DMS114 treated with DMSO at 0.1 percent for 48 hours (cell line): ENCODE measurements around the gene NDUFA3.
"Not testable (repeated sequence)": the region's sequence is repeated elsewhere in the genome, so short reads cannot be mapped to it uniquely, and the experiment has no call there.

Experiments
- DNase-seq: peaks from one replicate; lab custom pipeline; 2025; ENCODE audit not compliant: unreplicated experiment; lab: John Stamatoyannopoulos, UW

NDUFA3 gene

GRCh38 chr19:54102421-54103169 is at the start of gene NDUFA3:
TSS of gene NDUFA3 (plus strand) at chr19:54102855. CDS start at chr19:54102879, 24 bp downstream.
- peak; percentile 97 for DNase-seq

- DNase-seq: no peak
These were observed 40.0 kb upstream of the NDUFA3 start for GRCh38 chr19:54062643-54063042.

GRCh38 chr19:54063350-54064116 is 39.1 kb upstream of the NDUFA3 start, which contains the start of gene VSTM1:
TSS of gene VSTM1 (minus strand) at chr19:54063897. CDS start at chr19:54063777, 120 bp downstream.
- DNase-seq: no peak

- DNase-seq: no peak
These were observed 33.2 kb upstream of the NDUFA3 start for GRCh38 chr19:54069470-54069869.

GRCh38 chr19:54073829-54074228 is 28.8 kb upstream of the NDUFA3 start:
- DNase-seq: no peak

- no peak for DNase-seq
These were observed 27.8 kb upstream of the NDUFA3 start for GRCh38 chr19:54074851-54075250.

GRCh38 chr19:54077334-54077733 is 25.3 kb upstream of the NDUFA3 start:
- no peak for DNase-seq

- no peak for DNase-seq
These were observed 21.6 kb upstream of the NDUFA3 start, which contains the start of gene TARM1 for GRCh38 chr19:54081032-54081431. TSS of gene TARM1 (minus strand) at chr19:54081365. CDS start at chr19:54081340, 25 bp downstream.

- DNase-seq: no peak
These were observed 18.2 kb upstream of the NDUFA3 start for GRCh38 chr19:54084410-54084809.

GRCh38 chr19:54094426-54095000 is 8.1 kb upstream of the NDUFA3 start:
- no peak for DNase-seq

GRCh38 chr19:54095136-54095858 is 7.4 kb upstream of the NDUFA3 start:
- DNase-seq: no peak

- DNase-seq: not testable (repeated sequence)
These were observed 6.6 kb upstream of the NDUFA3 start for GRCh38 chr19:54095859-54096616.

GRCh38 chr19:54096617-54097106 is 6.0 kb upstream of the NDUFA3 start:
- DNase-seq: peak; percentile 60

GRCh38 chr19:54099190-54099902 is 3.3 kb upstream of the NDUFA3 start:
- no peak for DNase-seq

GRCh38 chr19:54099903-54100255 is 2.8 kb upstream of the NDUFA3 start:
- not testable (repeated sequence) for DNase-seq

- DNase-seq: no peak
These were observed 2.1 kb upstream of the NDUFA3 start, which contains the start of gene OSCAR for GRCh38 chr19:54100561-54100960. TSS of gene OSCAR (minus strand) at chr19:54100803. CDS start at chr19:54100792, 11 bp downstream.

GRCh38 chr19:54104998-54105715 is 2.5 kb downstream of the NDUFA3 start:
- DNase-seq: no peak

GRCh38 chr19:54105796-54106195 is 3.1 kb downstream of the NDUFA3 start:
- DNase-seq: no peak

GRCh38 chr19:54106716-54107115 is 4.1 kb downstream of the NDUFA3 start:
- DNase-seq: no peak
